Upper lobe of left lung (tissue), 4 donors: ENCODE data around the gene APOBEC3F.

Experiments
- EP300 ChIP-seq, 4 donors: sonication (generic); formaldehyde crosslinking; IDR thresholded peaks; one replicate each; pipeline ENCODE4 v1.5.1; 2017; ENCODE audit warnings: antibody characterized with exemption in 4 of 4, control low read depth in 2 of 4
- TF ChIP-seq, protein P1 (sequence below), 6 experiments: fragments of 450-650 bp in 4 of 6; fragments of 200-600 bp in 2 of 6; sonication (generic) in 2 of 6; IDR thresholded peaks; one replicate each; pipeline ENCODE4 v1.5.1; 2016 to 2019; ENCODE audit warnings: antibody characterized with exemption in 6 of 6

DNA sequence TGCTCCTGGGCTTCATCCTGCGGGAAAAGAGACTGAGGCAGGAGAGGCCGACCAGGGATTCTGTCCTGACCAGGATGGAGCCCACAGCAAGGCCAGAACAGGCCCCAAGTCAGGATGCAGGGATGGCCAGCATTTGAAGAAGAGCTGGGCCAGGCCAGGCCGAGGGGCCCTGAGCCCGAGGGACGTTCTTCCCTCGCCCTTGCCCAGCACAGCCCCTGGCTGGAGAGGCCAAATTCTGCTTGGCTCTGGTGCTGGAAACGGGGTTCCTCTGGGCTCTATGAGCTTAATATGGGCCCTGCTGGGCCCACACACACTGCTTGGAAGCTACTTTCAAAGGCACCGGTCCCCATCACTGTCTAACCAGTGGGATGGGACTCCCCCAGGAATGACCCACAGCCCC lies 44.0 kb downstream of the APOBEC3F start:
- no peak for TF ChIP-seq EP300 (IDR thresholded peaks at IDR 0.05)
- TF ChIP-seq, protein P1, sequence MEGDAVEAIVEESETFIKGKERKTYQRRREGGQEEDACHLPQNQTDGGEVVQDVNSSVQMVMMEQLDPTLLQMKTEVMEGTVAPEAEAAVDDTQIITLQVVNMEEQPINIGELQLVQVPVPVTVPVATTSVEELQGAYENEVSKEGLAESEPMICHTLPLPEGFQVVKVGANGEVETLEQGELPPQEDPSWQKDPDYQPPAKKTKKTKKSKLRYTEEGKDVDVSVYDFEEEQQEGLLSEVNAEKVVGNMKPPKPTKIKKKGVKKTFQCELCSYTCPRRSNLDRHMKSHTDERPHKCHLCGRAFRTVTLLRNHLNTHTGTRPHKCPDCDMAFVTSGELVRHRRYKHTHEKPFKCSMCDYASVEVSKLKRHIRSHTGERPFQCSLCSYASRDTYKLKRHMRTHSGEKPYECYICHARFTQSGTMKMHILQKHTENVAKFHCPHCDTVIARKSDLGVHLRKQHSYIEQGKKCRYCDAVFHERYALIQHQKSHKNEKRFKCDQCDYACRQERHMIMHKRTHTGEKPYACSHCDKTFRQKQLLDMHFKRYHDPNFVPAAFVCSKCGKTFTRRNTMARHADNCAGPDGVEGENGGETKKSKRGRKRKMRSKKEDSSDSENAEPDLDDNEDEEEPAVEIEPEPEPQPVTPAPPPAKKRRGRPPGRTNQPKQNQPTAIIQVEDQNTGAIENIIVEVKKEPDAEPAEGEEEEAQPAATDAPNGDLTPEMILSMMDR (IDR thresholded peaks at IDR 0.05): no peak
